Mucosa of descending colon (tissue), 3 donors: Measurements from ENCODE around the gene SGCD. TPM values are rescaled to one million over a fixed set of nuclear protein-coding genes. Genes with fewer than 3 reads are reported as not detected.

Experiments used
- ATAC-seq: fragments of 200-7000 bp; cut with Tn5 transposase; one replicate; pipeline ENCODE4 v1.9.1; 2020; ENCODE audit warnings: mild to moderate bottlenecking, moderate library complexity
- DNase-seq, 3 donors: peaks; one replicate each; pipeline ENCODE4 v3.0.0-alpha.2; 2020
- H3K36me3 ChIP-seq: fragments of 200-600 bp; one replicate; pipeline ENCODE4 v1.8.0; 2021; ENCODE audit warnings: low read depth, mild to moderate bottlenecking
- H3K4me1 ChIP-seq: fragments of 200-600 bp; one replicate; pipeline ENCODE4 v1.8.0; 2021; ENCODE audit warnings: low read depth, mild to moderate bottlenecking
- H3K4me3 ChIP-seq: fragments of 200-600 bp; one replicate; pipeline ENCODE4 v1.8.0; 2021; ENCODE audit warnings: mild to moderate bottlenecking
- H3K9me3 ChIP-seq: fragments of 200-600 bp; one replicate; pipeline ENCODE4 v1.8.0; 2021; ENCODE audit warnings: mild to moderate bottlenecking
- CTCF ChIP-seq: fragments of 200-600 bp; IDR thresholded peaks from one replicate; pipeline ENCODE4 v1.8.0; 2022; ENCODE audit warnings: antibody characterized with exemption, mild to moderate bottlenecking
- intact Hi-C, 2 donors: fragments of 100-400 bp; cut with DNase I in 1 of 2; cut with micrococcal nuclease in 1 of 2; formaldehyde crosslinking; loops; one replicate each; pipeline versions ENCODE4 v1.11.0 to v1.11.1; 2022; cut with DNase I, micrococcal nuclease
- total RNA-seq, 3 donors: library from RNA; stranded (reverse); fragmentation: NEBNext Ultra II Directional in 2 of 3; extraction: Animal tissue kit (Norgen Biotek cat#: 25700) in 2 of 3; gene quantifications; one replicate each; pipeline versions ENCODE4 v1.2.1 to v1.2.4, GENCODE V29; 2021 to 2023
- donor health status: DM: no; HTN: no; CAD: no; lungs with moderate emphysema.
- donor health status: DM: no; HTN: no; CAD: no.
- donor health status: DM: no; HTN: yes; CAD: no.

SGCD gene
- total RNA-seq, 3 donors from 2014 or later = 1.2 to 7.4 (median 2.0) TPM

- Histone ChIP-seq H3K4me3 (no peak overlapping the region), H3K4me1 (no peaks in the 10 kb centered on the region), H3K9me3 (no peaks in the 10 kb centered on the region), H3K36me3 (no peaks in the 10 kb centered on the region)
- ATAC-seq (no peak), DNase-seq (no peak)
- TF ChIP-seq CTCF = no peak
- intact Hi-C loops = no loop called here
Measured at GRCh38 chr5:156628421-156628820, 301.5 kb downstream of the SGCD start.

GRCh38 chr5:156631005-156631404 lies 304.0 kb downstream of the SGCD start:
- ATAC-seq (no peak), DNase-seq (no peak)
- no peak for TF ChIP-seq CTCF
- H3K4me3 ChIP-seq = no peak overlapping the region
- H3K9me3 ChIP-seq = no peaks in the 10 kb centered on the region
- no peaks in the 10 kb centered on the region for H3K4me1 ChIP-seq
- H3K36me3 ChIP-seq = no peaks in the 10 kb centered on the region
- intact Hi-C loops = no loop called here

GRCh38 chr5:156634301-156634700 lies 307.3 kb downstream of the SGCD start:
- no peak for TF ChIP-seq CTCF
- intact Hi-C loops = no loop called here

GRCh38 chr5:156640691-156641241 lies 313.8 kb downstream of the SGCD start:
- intact Hi-C loops = no loop called here
- TF ChIP-seq CTCF = no peak
- H3K9me3 ChIP-seq = no peaks in the 10 kb centered on the region
- DNase-seq (no peak), ATAC-seq (no peak)
- H3K36me3 ChIP-seq = no peaks in the 10 kb centered on the region
- H3K4me3 ChIP-seq = no peak overlapping the region
- H3K4me1 ChIP-seq = no peaks in the 10 kb centered on the region

More at GRCh38 chr5:156634301-156634700, 307.3 kb downstream of the SGCD start:
- DNase-seq (no peak), ATAC-seq (no peak)
- H3K4me1 ChIP-seq = no peaks in the 10 kb centered on the region
- H3K9me3 ChIP-seq = no peaks in the 10 kb centered on the region
- no peak overlapping the region for H3K4me3 ChIP-seq
- no peaks in the 10 kb centered on the region for H3K36me3 ChIP-seq

- intact Hi-C loops = no loop called here
- no peak for TF ChIP-seq CTCF
- no peak overlapping the region for H3K4me3 ChIP-seq
- no peaks in the 10 kb centered on the region for H3K36me3 ChIP-seq
- no peaks in the 10 kb centered on the region for H3K4me1 ChIP-seq
- ATAC-seq (no peak), DNase-seq (no peak)
- no peaks in the 10 kb centered on the region for H3K9me3 ChIP-seq
Measured at GRCh38 chr5:156641686-156642085, 314.7 kb downstream of the SGCD start.

- Histone ChIP-seq H3K9me3 (no peaks in the 10 kb centered on the region), H3K4me3 (no peak overlapping the region), H3K4me1 (no peaks in the 10 kb centered on the region), H3K36me3 (no peaks in the 10 kb centered on the region)
- no peak for TF ChIP-seq CTCF
- intact Hi-C loops = no loop called here
- DNase-seq (no peak), ATAC-seq (no peak)
Measured at GRCh38 chr5:156647034-156647451, 320.1 kb downstream of the SGCD start.
